ENCODE measurements around the gene TSC1.
"Not testable (repeated sequence)": the region's sequence is repeated elsewhere in the genome, so short reads cannot be mapped to it uniquely, and the experiment has no call there.

The TSC1 gene

DNA sequence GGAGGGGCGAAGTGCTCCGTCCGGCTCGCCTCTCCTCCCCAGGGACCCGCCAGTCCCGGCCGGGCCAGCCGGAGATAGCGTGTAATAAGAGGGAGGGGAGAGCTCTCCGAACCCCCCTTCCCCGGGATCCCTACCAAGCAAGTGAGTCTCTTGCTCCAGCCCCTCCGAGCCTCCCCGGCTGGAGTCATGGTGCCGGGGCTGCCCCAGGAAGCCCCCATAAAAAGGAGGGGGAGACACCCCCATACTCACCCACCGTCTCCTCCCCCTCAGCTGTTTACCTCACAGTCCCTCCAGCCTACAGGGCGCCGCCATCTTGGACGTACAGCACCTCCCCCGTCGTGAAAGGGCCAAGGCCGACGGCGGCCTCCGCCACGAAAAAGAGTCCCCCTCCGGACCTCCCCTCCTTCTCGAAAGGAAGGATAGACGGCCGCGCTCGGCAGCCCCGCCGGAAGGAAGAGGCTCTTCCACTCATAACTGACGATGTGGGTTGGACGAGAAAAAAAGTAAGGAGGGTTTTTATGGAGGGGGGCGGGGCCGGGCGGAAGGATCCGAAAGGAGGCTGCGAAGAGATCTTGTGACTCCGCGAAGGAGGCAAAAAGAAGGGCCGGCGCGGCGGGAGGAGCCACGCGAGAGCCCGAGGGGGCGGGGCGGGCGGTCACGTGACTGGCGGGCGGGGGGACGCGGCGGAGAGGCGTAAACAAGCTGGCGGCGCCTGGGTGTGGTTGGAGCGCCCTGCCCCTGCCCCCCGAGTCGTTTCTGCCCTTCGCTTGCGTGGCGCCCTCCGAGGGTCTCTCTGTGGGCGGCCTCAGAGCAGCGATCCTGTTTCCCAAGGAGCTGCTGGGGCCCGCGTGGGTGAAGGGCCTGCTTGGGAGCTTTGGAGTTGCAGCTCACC lies at the start of gene TSC1:
TSC1 (minus strand) TSS at position 323 of the 892 bp plus-strand sequence. CDS start 15,744 bp downstream, outside the sequence.
- peak; percentile 92 to 99 (median 94) for DNase-seq
- intact Hi-C loops (cut with DNase I) = no loop called here

GRCh38 chr9:132993511-132993939 lies 49.1 kb upstream of the TSC1 start:
- intact Hi-C loops (cut with DNase I) = no loop called here

GRCh38 chr9:132991351-132992300 lies 47.2 kb upstream of the TSC1 start:
- DNase-seq = peak in 2 of 10 donors; percentile 46 to 47
- intact Hi-C loops (cut with DNase I) = no loop called here

More at GRCh38 chr9:132993511-132993939, 49.1 kb upstream of the TSC1 start:
- peak in 3 of 10 donors; percentile 6 to 34 (median 21) for DNase-seq

DNA sequence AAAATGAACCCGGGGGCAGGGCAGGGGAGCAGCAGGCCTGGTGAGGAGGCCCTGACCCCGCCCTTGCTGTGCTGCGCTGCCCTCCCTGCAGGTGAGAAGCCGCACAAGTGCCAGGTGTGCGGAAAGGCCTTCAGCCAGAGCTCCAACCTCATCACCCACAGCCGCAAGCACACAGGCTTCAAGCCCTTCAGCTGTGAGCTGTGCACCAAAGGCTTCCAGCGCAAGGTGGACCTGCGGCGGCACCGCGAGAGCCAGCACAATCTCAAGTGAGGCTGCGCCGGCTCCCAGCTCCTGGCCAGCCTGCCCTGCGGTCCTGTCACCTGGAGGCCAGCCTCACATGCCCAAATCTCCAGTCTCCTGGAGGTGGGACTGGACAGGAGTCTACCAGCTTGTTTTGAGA lies 46.4 kb upstream of the TSC1 start:
- intact Hi-C loops (cut with DNase I) = no loop called here
- peak in 2 of 10 donors; percentile 51 to 63 for DNase-seq

GRCh38 chr9:132989998-132990557 lies 45.7 kb upstream of the TSC1 start:
- intact Hi-C loops (cut with DNase I); DNase-seq: not testable (repeated sequence)

DNA sequence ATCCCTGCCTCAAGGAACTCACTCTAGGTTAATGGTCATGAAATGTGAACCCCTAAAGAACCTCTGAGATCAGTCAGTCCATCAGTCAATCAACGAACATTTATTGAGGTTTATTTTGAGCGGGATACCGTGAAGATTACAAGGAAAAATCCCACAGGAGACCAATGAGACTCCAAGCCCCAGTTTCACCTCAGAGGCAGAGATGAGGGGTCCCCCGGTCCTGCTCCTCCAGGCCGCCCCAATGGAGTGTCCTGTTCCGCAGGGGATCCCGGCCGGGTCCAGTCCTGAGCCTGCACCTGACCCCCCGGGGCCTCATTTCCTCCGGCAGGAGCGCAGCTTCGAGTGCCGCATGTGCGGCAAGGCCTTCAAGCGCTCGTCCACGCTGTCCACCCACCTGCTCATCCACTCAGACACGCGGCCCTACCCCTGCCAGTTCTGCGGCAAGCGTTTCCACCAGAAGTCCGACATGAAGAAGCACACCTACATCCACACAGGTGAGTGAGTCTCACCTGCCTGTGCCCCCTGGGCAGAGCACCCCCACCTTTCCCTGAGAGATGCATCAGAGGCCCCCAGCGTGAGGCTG lies 45.1 kb upstream of the TSC1 start:
- peak in 2 of 10 donors; percentile 51 to 72 for DNase-seq
- intact Hi-C loops (cut with DNase I) = no loop called here

GRCh38 chr9:132989014-132989310 lies 44.5 kb upstream of the TSC1 start:
- peak in 2 of 10 donors; percentile 73 to 79 for DNase-seq
- intact Hi-C loops (cut with DNase I) = no loop called here

DNA sequence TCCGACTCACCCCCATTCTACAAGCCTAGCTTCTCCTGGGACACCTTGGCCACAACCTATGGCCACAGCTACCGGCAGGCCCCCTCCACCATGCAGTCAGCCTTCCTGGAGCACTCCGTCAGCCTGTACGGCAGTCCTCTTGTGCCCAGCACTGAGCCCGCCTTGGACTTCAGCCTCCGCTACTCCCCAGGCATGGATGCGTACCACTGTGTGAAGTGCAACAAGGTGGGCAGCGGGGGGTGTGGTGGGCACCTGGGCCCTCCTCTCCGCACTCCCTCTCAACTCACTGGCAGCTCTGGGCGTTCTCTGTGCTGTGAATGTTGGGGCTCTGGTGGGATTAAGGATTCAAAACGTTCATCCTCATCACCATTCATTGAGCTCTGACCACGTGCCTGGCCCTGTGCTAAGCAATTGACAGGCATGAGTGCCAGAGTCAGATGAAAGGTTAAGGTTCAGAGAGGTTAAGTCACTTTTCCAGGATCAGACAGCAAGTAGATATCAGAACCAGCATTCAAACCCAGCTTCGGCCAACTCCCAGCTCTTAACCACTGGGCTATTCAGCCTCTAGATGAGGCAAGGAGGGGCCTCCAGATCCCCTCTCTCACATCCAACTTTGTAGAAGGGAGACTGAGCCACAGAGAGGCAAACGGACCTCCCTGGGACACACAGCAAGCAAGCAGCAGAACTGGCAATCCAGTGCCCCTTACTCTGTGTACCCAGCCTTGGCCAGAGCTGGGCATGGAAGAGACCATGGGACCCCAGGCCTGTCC lies 44.0 kb upstream of the TSC1 start:
- DNase-seq = peak in 2 of 10 donors; percentile 51 to 56
- intact Hi-C loops (cut with DNase I) = no loop called here

GRCh38 chr9:132986640-132987620 lies 42.5 kb upstream of the TSC1 start:
- intact Hi-C loops (cut with DNase I) = no loop called here
- peak in 2 of 10 donors; percentile 72 for DNase-seq

- intact Hi-C loops (cut with DNase I) = no loop called here
- DNase-seq = peak in 2 of 10 donors; percentile 52 to 77
These were observed 41.7 kb upstream of the TSC1 start for GRCh38 chr9:132986114-132986513.

DNA sequence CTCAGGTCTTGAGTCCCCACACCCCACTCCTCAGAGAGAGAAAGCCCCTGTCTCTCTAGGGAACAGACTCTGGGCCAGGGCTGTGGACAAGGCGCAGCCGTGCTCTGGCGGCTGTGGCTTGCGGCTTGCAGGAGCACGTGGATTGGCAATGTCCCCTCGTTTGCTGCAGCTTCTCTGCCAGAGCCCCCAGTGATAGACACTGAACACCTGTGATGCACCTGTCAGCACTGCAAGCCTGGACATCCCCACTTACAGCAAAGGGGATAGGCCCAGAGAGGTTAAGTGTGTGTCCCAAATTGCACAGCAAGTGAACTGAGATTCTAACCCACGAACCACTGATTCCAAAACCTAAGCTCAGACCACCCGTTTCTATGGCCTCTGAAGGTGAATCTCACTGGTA lies 41.1 kb upstream of the TSC1 start:
- peak in 1 of 10 donors; percentile 19 for DNase-seq
- intact Hi-C loops (cut with DNase I) = no loop called here

GRCh38 chr9:132985071-132985350 lies 40.6 kb upstream of the TSC1 start:
- intact Hi-C loops (cut with DNase I) = no loop called here
- DNase-seq = peak in 1 of 10 donors; percentile 79

DNA sequence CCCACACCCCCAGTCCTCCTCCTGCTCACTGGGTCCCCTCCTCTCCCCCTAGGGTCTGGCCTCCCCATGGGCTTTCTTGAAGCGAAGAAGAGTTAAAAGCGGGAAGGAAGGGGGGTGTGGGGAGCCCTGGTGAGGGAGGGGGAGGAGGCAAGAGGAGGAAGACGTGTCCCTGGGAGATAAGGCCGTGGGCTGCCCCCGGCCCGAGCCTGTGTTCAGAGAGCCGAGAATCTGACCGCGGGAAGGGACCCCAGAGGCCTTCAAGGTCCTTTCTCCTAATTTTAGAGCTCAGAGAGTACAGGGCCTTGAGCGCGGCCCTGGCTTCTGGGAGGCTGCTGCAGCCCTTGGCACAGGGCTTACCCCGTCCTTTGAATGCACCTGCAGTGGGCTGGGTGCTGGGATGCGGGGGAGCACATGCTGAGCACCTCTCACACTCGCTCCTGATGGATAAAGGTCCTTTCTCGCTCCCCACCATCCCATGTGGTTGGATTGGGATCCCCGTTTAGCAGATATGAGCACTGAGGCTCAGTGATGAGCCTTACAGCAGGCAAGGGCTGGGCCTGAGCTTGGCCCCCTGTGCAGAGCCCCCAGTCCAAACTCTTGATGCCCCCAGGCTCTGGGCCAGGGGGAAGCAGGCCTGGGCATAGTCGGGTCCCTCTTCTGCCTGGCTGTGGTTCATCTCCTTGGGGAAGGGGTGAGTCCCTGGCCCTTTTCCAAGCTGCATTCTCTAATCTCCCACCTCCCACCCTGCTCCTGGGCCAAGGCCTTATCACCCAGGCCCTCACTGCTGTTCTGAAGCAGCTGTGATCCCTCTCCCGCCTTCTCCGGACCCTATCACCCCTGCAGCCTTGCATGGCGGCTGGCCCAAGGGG lies 40.0 kb upstream of the TSC1 start:
- intact Hi-C loops (cut with DNase I) = no loop called here
- peak in 2 of 10 donors; percentile 40 to 54 for DNase-seq

DNA sequence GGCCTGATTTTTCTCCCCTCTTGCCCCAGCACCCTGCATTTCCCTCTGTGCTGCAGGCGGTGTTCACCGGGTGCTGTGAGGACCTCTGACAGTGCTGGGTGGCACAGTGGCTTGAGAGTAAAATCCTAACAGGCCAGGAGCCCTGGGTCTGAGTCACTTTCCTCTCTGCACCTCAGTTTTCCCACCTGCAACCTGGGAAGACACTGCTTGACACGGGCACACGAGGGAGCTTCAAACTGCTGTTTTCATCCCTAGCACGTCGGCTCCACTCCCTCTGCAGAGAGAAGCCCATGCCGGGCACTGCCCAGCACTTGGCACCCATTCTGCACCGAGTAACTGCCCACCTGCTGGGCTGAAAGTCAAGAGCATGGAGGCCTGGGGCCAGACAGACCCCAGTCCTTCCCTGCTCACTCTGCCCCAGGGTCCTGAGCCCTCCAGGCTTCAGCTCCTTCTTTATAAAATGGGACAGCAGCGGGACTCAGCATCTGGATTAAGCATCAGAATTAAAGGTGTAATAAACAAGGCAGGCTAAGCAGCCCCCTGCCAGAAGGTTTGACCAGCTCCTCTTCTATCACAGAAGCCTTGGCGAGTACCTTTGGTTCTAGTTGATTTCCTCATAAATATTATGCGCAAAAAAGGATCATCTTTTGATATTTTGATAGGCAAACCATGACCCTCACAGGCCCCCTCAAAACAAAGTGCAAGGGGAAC lies 39.2 kb upstream of the TSC1 start:
- DNase-seq = peak in 1 of 10 donors; percentile 30
- intact Hi-C loops (cut with DNase I) = no loop called here

- intact Hi-C loops (cut with DNase I) = no loop called here
- no peak for DNase-seq
These were observed 38.0 kb upstream of the TSC1 start for GRCh38 chr9:132982458-132982857.

GRCh38 chr9:132980157-132980556 lies 35.7 kb upstream of the TSC1 start:
- peak in 1 of 10 donors; percentile 3 for DNase-seq
- intact Hi-C loops (cut with DNase I) = no loop called here

All from posterior cingulate gyrus (tissue), 11 donors.